T1000 (cell line): ENCODE measurements around the gene SCRN1.
A peak's percentile ranks its signal among the peaks of the same experiment; 100 is the strongest.

Experiments used
- DNase-seq: peaks from one replicate; lab custom pipeline; 2025; ENCODE audit warnings: mixed read lengths; lab: John Stamatoyannopoulos, UW

The SCRN1 gene

DNA sequence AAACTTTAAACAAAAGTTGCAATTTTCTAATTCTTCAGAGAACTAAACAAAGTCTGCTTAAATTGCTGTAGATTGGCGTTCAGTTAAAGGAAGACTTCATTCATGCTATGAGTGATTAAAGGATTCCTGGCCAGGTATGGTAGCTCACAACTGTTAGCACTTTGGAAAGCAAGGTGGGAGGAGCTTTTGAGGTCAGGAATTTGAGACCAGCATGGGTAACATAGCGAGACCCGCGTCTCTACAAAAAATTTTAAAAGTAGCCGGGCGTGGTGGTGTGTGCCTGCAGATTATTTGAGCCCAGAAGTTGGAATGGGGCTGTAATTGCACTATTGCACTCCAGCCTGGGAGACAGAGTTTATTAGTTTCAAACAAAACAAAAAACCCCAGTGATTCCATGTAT is 13.5 kb upstream of the SCRN1 start:
- no peak for DNase-seq

DNA sequence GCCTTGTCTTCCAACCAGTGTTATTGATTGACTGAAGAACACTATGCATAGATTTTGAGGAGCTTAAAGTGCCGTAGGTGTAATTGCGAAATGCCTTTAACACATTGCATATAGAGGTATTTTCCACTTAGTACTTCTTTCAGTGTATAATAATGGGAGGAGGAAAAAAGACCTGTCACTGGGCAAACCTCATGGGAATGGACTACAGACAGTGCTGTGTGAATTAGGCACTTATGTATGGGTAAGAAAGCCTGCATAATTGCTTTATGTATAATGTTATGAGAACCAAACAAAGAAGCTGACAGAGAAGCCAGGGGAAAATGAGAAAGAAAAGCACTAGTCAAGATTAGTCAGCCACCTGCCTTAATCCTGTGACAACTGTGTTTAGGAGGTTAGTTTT is 12.4 kb upstream of the SCRN1 start:
- DNase-seq: no peak

DNA sequence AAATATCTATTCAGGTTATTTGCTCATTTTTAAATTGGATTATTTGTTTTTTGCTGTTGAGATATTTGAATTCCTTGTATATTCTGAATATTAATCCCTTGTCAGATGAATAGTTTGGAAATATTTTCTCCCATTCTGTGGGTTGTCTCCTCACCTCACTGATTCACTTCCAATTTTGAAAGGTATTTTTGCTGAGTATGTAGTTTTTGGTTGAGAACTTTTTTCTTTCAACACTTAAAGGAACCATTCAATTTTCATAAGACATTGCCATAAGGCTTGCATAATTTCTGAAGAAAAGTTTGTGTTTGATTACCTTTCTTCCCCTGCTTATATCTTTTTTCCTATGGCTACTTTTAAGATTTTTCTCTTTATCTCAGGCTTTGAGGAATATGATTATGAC is 8.9 kb upstream of the SCRN1 start:
- DNase-seq: no peak

DNA sequence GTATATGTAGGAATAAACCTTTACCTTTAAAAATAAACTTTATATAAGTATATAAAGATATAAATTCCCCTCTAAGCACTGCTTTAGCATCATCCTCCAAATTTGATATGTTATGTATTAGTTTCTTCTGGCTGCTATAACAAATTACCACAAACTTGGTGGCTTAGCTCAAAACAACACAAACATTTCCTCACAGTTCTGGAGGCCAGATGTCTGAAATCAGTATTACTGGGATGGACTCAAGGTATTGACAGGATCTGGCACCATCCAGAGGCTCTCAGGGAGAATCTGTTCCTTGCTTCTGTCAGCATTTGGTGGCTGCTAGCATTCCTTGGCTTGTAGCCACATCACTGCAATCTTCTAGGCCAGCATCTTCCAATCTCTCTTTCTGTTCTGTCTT is 6.7 kb upstream of the SCRN1 start:
- DNase-seq: no peak

DNA sequence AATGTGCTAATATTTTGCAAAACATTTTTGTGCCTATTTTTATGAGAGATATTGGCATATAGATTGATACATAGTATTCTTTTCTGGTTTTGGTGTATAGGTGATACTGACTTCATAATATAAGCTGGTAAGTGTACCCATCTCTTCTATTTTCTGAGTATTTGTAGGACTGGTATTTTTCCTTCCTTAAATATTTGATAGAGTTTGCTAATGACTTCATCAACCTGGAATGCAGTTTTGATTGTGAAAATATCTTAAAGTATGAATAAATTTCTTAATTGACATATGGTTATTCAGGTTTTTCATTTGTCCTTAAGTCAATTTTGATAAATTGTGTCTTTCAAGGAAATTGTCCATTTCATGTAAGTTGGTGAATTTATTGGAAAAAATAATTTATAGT is 6.1 kb upstream of the SCRN1 start:
- no peak for DNase-seq

DNA sequence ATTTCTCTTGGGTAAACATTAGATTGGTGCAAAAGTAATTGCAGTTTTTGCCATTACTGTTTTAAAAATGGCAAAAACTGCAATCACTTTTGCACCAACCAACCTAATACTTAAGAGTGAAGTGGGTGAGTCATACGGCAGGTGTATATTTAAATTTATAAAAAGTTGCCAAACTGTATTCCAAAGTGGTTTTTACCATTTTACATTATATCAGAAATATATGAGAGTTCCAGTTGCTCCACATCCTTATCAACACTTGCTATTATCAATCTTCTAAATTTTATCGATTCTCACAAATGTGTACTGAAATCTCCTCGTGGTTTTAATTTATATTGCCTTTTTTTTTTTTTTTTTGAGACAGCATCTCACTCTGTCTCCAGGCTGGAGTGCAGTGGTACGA is 3.5 kb upstream of the SCRN1 start:
- no peak for DNase-seq

DNA sequence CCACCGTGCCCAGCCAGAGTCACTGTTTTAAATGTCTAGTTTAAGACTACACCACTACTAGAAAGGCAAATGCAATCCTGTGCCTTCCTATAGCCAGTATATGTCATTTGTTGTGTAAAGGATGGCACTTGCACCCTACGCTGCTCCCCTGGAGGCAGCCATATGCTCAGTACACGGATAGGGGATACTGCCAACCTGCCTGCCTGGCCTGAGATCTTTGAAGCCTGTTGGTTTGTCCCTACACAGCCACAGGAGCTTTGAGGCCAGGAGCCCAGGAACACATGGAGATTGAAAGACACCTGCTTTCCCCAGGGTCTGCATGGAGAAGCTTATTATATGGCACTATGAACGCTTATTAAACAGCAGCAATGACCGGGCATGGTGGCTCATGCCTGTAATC is 2.3 kb upstream of the SCRN1 start:
- no peak for DNase-seq

DNA sequence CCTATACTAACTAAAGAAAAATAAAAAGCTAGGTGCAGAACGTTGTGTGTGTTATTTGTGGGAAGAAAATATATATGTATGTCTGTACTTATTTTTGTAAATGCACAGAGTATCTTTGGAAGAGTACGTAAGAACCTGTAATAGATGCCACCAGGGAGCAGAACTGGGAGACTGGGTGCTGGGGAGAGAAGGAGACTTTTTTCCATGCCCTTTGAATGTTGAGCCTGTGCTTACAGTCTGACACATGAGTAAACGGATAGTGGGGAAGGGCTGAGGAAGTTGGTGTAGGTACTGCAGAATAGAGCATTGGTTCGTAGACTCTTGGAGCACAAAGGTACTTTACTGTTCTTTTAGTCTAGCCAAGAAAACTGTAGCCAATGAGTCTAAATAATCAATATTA is 1.3 kb upstream of the SCRN1 start:
- DNase-seq: no peak

DNA sequence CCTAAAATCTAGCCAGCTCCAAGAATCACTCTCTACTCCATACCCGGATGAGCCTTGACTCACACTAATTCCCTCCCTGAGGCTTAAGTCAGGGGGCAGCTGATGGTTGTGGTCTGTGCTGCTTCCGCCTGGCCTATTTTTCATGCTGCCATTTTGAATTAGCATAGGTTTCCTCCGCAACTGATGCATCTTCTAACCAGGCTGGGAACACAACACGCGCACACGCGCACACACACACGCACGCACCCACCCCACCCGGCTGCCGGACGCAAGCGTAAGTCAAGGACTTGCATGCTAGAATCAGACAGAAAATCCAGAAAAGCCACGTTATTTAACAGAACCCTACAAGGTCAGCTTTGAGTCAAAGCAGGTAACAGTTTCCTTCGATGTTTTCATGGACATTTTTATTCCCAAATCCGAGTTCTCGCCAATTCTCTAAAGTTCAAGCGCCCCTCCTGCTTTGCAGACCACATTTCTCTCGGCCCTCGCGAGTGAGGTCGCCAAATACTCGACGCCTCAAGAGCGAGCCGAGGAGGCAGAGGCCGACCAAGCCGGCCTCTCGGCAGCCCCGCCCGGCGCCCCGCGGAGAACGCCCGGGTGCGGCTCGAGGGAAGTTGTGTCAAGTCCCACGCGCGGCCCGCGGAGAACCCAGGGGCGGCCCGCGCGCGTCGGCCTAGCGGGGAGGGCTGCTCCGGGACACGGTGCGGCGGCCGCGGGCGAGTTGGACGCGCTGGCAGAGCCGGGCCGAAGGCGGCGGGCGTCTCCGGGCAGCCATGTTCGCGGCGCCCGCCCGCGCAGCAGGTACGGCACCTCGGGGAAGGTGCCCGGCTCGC is 961 bp downstream of the SCRN1 start:
- no peak for DNase-seq

DNA sequence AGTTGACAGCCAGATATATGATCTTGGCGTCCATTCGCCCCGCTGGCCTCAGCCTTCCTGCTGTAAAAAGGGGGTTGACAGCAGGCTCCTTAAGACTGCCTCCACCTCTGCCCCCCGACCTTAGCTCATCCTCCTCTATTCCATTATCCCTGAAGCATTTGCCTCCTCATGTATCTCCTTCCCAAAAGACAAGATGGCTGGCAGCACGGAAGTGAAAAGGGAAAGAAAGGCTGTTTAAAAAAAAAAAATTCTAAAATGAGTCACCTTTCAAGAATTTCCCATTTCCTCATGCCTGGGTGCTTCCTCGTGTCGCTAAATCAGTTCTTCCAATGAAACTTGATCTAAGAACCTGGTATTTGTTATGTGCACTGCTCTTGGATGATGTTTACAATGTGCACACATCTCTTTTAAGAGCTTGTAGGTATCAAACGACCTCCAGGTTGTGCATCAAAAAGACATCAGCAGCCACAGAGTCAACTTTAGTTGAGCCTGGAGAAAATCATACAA is 1.7 kb downstream of the SCRN1 start:
- peak; percentile 28 for DNase-seq

DNA sequence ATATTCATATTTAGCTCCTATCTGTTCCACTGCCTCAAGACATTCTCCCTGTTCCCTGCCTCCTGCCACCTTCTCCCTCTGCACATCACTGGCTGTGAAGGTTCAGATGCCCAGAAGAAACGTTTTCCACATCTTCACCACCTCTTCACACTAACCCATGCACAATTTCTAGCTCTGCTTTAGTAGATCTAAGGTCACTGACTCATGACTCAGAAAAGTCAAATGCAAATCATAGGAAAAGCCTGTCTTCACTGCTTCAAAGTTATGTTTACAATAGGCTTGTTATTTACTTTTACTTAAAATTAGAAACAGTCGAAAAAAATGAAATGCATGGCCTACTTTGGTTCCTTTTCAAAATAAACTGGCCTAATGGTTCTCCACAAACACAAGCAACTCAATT is 2.5 kb downstream of the SCRN1 start:
- DNase-seq: no peak

DNA sequence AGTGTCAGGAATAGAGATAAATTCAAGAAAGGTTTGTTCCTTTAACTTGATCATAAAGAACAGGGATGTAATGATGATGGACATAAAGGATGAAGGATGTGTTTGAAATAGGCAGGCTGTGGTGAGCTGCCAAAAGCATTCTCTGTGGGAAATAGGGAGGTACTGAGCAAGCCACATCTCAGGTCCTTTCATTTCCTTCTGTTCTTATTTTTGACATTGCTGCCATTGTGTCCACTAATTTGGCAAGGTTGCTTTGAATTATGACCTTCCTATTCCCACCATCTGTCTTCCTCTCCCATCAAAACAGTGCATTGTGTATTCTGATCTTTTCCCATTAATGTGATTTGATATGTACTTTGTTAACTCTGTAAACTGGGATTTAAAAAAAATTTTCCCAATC is 9.4 kb downstream of the SCRN1 start:
- no peak for DNase-seq

DNA sequence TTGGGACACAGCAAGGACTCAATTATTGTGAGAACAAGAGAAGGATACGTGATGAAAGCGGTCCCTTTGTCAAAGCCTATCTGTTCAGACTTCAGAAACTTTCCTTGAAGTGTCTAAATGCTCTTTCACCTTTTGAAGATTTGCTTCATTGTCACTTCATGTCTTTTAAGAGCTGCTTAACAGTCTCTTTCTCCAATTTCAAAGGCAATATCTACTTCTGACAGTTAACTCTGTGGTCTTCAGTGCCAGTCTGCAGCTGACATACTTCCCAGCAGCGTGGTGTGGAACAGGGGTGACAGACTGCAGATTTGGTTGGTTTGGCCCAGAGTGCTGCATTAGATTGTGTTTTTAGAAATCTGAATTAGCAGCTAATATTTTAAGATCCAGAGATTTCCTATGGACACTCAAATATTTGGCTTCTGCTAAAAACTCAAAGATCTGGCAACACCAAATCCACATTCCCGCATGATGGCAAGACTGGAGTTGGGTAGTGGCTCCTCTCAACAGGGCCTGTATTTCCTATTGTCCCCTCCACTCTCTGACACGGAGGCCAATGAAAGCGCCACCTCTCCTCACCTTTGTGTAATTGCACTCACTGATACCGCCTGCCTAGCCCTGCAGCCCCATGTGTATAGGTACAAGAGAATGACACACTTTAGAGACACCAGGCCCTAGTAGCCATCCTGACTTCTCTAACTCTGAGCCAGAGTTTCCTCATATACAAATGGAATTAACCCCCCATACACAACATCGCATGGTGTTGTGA is 11.5 kb downstream of the SCRN1 start:
- DNase-seq: no peak

DNA sequence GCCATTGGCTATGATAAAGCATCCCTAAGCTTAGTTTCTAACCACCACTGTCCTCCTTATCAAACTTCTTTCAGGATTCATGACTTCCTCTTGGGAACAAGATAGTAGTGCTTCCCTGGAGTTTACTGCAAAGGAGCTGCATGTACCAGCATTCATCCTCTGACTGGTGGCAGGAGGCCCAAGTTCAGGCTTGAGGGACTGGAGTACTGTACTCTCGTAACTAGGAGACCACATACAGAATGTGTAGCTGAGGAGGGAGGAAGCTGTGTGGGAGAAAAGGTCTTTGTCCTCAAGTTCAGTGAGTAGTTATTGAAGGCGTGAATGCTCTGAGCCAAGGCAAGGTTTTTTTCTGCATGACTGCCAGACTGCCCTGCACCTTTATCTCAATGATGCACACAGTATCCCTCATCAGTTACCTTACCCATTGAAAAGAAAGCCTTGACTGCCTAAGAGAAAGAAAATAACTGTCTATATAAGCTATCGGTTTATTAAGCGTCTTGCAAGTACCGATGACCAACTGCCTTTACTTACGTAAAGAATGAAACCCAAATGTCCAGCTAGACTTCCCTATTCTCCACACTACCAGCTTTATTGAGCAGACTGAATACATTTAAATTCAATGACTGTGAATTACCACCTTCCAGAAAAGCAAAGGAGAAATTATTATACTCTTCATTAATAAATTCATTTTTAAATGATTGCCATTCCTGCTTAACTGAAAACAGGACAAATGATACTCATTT is 12.8 kb downstream of the SCRN1 start:
- no peak for DNase-seq

DNA sequence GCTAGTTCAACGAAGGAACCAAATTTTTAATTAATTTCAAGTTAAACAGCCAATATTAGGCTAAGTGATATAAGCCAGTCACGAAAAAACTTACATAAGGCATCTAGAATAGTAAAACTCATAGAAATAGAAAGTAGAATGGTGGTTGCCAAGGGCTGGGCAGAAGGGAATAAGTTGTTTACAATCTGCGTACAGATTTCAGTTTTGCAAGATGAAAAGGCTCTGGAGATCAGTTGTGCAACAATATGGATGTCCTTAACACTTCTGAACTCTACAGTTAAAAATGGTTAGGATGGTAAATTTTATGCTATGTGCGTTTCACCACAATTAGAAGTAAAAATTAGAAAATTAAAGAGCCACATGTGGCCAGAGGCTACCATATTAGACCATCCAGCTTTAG is 13.3 kb downstream of the SCRN1 start:
- DNase-seq: no peak

DNA sequence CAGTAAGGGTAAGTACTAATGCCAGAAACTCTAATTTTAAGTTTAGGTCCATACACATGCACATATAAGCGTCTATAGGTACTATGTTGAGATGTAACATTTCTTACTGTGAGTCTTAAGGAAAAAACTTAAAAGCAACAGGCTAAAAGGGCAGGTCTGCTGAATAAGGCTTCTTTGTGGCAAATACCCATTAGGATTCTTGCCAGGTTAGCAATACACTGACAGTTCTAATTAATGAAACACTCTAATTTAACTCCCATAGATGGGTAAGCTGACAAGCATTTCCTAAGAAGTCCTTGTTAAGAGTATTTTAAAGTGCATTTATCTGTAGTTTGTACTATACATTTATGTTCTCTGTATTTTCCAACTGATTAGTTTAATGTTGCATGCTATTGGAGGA is 14.0 kb downstream of the SCRN1 start:
- DNase-seq: no peak

DNA sequence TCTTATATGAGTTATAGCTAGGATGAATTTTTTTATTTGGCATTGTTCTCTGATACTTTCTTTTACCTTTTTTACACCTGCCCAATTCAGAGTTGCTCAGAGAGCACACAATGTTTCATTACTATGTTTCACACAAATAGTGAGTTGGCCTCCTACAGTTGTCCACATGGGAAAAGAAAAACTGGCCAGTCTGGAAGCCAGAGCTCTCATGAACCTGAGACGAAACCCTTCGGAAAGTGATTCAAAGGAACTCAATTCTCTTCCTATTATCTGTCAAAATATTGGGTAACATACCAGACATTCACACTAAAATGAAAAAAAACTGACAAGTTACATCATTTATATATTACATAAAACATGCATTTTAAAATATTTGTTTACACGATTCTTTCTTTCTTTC is 15.3 kb downstream of the SCRN1 start:
- DNase-seq: no peak

DNA sequence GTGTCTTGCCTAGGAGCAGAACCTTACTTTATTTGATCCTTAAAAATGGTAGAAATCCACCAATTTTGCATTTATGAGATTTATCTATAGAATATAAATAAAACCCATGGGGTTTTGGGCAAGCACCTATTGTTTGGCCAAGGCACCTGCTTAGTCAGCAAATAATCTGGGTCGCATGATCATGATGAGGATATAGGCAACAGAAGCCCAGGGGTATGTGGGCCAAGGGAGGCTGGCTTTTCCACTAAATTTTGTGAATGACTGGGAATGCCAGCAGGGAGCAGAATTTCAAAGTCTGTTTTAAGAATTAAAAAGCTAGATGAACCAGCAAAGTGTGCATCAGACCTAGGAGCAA is 17.3 kb downstream of the SCRN1 start:
- no peak for DNase-seq

DNA sequence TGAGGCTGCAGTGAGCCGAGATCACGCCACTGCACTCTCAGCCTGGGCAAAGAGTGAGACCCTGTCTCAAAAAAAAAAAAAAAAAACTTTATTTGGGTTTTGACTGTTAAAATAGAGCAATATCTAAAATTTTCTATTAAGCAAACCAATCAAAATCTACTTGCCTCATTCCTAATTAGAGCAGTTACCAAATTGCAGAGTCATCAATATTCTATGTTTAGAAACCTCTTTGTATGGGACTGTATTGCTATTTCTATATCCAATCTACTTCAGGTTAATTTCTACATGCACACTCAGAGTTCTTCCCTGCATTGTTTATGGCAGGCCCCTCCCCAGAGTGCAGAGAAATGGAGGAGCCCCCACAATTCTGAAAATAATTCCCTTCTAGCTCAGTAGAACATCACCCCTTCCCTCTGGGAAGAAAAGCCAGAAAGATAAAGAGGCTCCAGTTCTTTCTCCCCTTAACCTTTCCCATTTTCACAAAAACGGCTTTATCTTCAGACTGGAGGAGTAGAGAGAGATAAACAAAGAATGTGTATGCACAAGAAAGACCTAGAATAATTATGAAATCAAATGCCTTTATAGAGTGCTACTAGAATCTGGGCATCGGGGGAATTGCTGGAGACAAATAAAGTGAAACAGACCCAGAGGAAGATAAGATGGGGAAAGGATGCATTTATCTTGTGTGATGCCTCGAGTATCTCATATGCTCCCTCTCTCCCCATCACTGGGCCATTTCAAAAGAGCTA is 17.9 kb downstream of the SCRN1 start:
- no peak for DNase-seq

DNA sequence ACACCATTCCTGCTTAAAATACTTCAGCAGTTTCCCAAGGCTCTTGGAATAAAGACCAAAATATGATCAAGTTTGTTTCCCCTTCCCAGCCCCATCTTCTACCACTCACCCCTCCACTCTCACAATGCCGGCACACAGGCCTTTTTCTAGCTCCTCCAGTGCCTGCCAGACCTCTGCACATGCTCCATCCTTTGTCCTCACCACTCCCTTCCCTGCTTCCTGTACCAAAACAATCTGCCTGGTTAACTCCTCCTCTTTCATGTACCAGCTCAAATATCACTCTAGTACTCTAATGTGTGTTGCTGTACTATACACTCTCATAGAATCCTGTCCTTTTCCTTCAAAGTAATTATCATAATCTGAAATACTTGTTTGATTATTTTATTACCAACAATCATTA is 19.4 kb downstream of the SCRN1 start:
- no peak for DNase-seq

DNA sequence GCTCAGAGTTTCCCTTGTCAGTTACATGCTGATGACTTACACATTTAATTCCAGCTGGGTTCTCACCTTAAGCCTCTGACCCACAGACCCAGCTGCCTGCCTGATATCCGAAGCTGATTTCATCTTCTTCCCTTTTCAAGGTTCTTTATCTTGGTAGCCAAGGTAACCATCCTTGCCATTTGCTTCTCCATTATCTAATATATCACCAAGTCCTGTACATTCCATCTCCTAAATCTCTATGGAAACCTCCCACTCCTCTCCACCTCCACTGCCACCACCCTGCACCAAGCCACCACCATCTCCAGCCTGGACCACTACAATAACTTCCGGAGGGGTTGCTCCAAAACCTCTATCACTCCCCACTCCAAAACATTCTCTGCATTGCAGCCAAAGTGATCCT is 19.9 kb downstream of the SCRN1 start:
- DNase-seq: no peak
